IMR-90 (cell line): Measurements from ENCODE around the gene HSPG2. TPM values are rescaled to one million over a fixed set of nuclear protein-coding genes. Genes with fewer than 3 reads are reported as not detected.

Source experiments
- ATAC-seq: fragments of 200-7000 bp; cut with Tn5 transposase; 2 replicates; pipeline ENCODE4 v1.9.1; 2020; ENCODE audit warnings: low read depth, mild to moderate bottlenecking, moderate library complexity
- BruUV-seq: library from RNA; stranded (reverse); fragments of 400-500 nt; replicated peaks from 2 replicates; lab custom pipeline; 2021; lab: Mats Ljungman, UMichigan
- CTCF ChIA-PET: fragments of 300-600 bp; formaldehyde crosslinking; extraction: SDS; loops from one replicate; lab custom pipeline; 2021; ENCODE audit warnings: antibody characterized with exemption; lab: Yijun Ruan, JAX
- POLR2A ChIA-PET: fragments of 300-600 bp; sonication (Branson Sonifier 250); formaldehyde crosslinking; loops from one replicate; lab custom pipeline; 2022; ENCODE audit warnings: antibody characterized with exemption; ENCODE audit not compliant: unreplicated experiment; lab: Charles Lee
- DNase-seq: peaks from one replicate; pipeline ENCODE4 v3.0.0; 2013
- H2AFZ ChIP-seq: replicated peaks from 2 replicates; pipeline ENCODE3; 2013; ENCODE audit warnings: low read length, mild to moderate bottlenecking; ENCODE audit not compliant: poor library complexity
- H2AK5ac ChIP-seq: 2 replicates; pipeline ENCODE4 v1.6.1; 2013; ENCODE audit warnings: low read depth, low read length, inconsistent platforms
- H2AK9ac ChIP-seq: replicated peaks from 2 replicates; pipeline ENCODE3; 2013; ENCODE audit warnings: mild to moderate bottlenecking, low read depth, low read length, moderate library complexity; ENCODE audit not compliant: poor library complexity
- H2BK120ac ChIP-seq: 2 replicates; pipeline ENCODE4 v1.6.1; 2013; ENCODE audit warnings: low read depth, low read length, inconsistent platforms
- H2BK15ac ChIP-seq: 3 replicates; pipeline ENCODE4 v1.6.1; 2013; ENCODE audit warnings: low read depth, low read length, inconsistent platforms
- H2BK20ac ChIP-seq: 2 replicates; pipeline ENCODE4 v1.6.1; 2013; ENCODE audit warnings: low read depth, mild to moderate bottlenecking, inconsistent platforms, low read length, moderate library complexity
- H2BK5ac ChIP-seq: 2 replicates; pipeline ENCODE4 v1.6.1; 2013; ENCODE audit warnings: mild to moderate bottlenecking, low read depth, low read length, inconsistent platforms; ENCODE audit not compliant: poor library complexity, severe bottlenecking
- H3K14ac ChIP-seq: replicated peaks from 2 replicates; pipeline ENCODE4 v1.6.1; 2013; ENCODE audit warnings: low read depth, low read length, inconsistent platforms
- H3K18ac ChIP-seq: 2 replicates; pipeline ENCODE4 v1.6.1; 2013; ENCODE audit warnings: low read depth, low read length, control low read depth
- H3K23ac ChIP-seq: 2 replicates; pipeline ENCODE4 v1.6.1; 2013; ENCODE audit warnings: low read depth, low read length, inconsistent platforms
- H3K27ac ChIP-seq: 2 replicates; pipeline ENCODE4 v1.5.1; 2013; ENCODE audit warnings: mild to moderate bottlenecking, control low read depth, low read length; ENCODE audit not compliant: insufficient read depth
- H3K27me3 ChIP-seq: 2 replicates; pipeline ENCODE4 v1.6.1; 2013; ENCODE audit warnings: low read length; ENCODE audit not compliant: control insufficient read depth, insufficient read depth
- H3K36me3 ChIP-seq: 2 replicates; pipeline ENCODE4 v1.6.1; 2013; ENCODE audit warnings: low read length, mixed read lengths; ENCODE audit not compliant: control insufficient read depth, insufficient read depth
- H3K4ac ChIP-seq: 2 replicates; pipeline ENCODE4 v1.6.1; 2013; ENCODE audit warnings: low read depth, low read length, inconsistent platforms
- H3K4me1 ChIP-seq: 2 replicates; pipeline ENCODE4 v1.6.1; 2013; ENCODE audit warnings: low read length, mixed read lengths; ENCODE audit not compliant: control insufficient read depth, insufficient read depth
- H3K4me2 ChIP-seq: 2 replicates; pipeline ENCODE4 v1.6.1; 2013; ENCODE audit warnings: low read depth, mild to moderate bottlenecking, control low read depth, low read length, moderate library complexity
- H3K4me3 ChIP-seq: 2 replicates; pipeline ENCODE4 v1.5.1; 2013; ENCODE audit warnings: low read depth, mild to moderate bottlenecking, control low read depth, low read length, moderate library complexity; ENCODE audit not compliant: insufficient read depth
- H3K56ac ChIP-seq: 2 replicates; pipeline ENCODE4 v1.6.1; 2013; ENCODE audit warnings: low read length, inconsistent platforms; ENCODE audit not compliant: insufficient read depth; ENCODE audit errors: extremely low read depth
- H3K79me1 ChIP-seq, 2 experiments: 2 replicates each; pipeline ENCODE4 v1.6.1; 2013; ENCODE audit warnings: low read length in 2 of 2, inconsistent platforms in 1 of 2, low read depth in 1 of 2
- H3K9ac ChIP-seq: 2 replicates; pipeline ENCODE4 v1.6.1; 2013; ENCODE audit warnings: low read depth, low read length, control low read depth
- H3K9me1 ChIP-seq: 2 replicates; pipeline ENCODE4 v1.6.1; 2013; ENCODE audit warnings: low read length, inconsistent platforms; ENCODE audit not compliant: insufficient read depth
- H3K9me3 ChIP-seq: 2 replicates; pipeline ENCODE4 v1.6.1; 2013; ENCODE audit warnings: low read length; ENCODE audit not compliant: control insufficient read depth, insufficient read depth
- H4K20me1 ChIP-seq: 2 replicates; pipeline ENCODE4 v1.6.1; 2013; ENCODE audit warnings: low read length, inconsistent platforms; ENCODE audit not compliant: insufficient read depth
- H4K5ac ChIP-seq: 2 replicates; pipeline ENCODE4 v1.6.1; 2013; ENCODE audit warnings: mild to moderate bottlenecking, low read depth, low read length, control low read depth
- H4K8ac ChIP-seq, 2 experiments: 2 replicates each; pipeline ENCODE4 v1.6.1; 2013; ENCODE audit warnings: low read depth in 2 of 2, low read length in 2 of 2, control low read depth in 1 of 2, inconsistent platforms in 1 of 2
- H4K91ac ChIP-seq: 2 replicates; pipeline ENCODE4 v1.6.1; 2013; ENCODE audit warnings: low read depth, low read length, inconsistent platforms; ENCODE audit not compliant: insufficient read depth
- BHLHE40 ChIP-seq: fragments of 150-350 bp; IDR thresholded peaks from 2 replicates; pipeline ENCODE4 v1.6.1; 2016; ENCODE audit warnings: mild to moderate bottlenecking, low read depth, low read length
- CEBPB ChIP-seq: IDR thresholded peaks from 2 replicates; pipeline ENCODE4 v1.6.1; 2012; ENCODE audit warnings: low read depth, low read length, improper control_type of control experiment
- CHD1 ChIP-seq: IDR thresholded peaks from 2 replicates; pipeline ENCODE4 v1.6.1; 2012; ENCODE audit warnings: low read depth, low read length, improper control_type of control experiment
- FOS ChIP-seq: fragments of 150-350 bp; IDR thresholded peaks from 2 replicates; pipeline ENCODE4 v1.6.1; 2016; ENCODE audit warnings: low read depth, low read length
- MAFK ChIP-seq: IDR thresholded peaks from 2 replicates; pipeline ENCODE4 v1.6.1; 2012; ENCODE audit warnings: low read depth, low read length, improper control_type of control experiment
- MAZ ChIP-seq: IDR thresholded peaks from 2 replicates; pipeline ENCODE4 v1.6.1; 2012; ENCODE audit warnings: low read depth, mild to moderate bottlenecking, low read length, improper control_type of control experiment, moderate library complexity, borderline replicate concordance
- MXI1 ChIP-seq: IDR thresholded peaks from 2 replicates; pipeline ENCODE4 v1.6.1; 2012; ENCODE audit warnings: low read depth, mild to moderate bottlenecking, low read length, moderate library complexity, borderline replicate concordance
- NFE2L2 ChIP-seq: fragments of 150-350 bp; IDR thresholded peaks from 2 replicates; pipeline ENCODE4 v1.6.1; 2016; ENCODE audit warnings: low read depth, mild to moderate bottlenecking, low read length
- POLR2A ChIP-seq: IDR thresholded peaks from 2 replicates; pipeline ENCODE4 v1.6.1; 2012; ENCODE audit warnings: mild to moderate bottlenecking, low read depth, low read length
- RAD21 ChIP-seq: IDR thresholded peaks from 2 replicates; pipeline ENCODE4 v1.6.1; 2012; ENCODE audit warnings: low read length, improper control_type of control experiment
- RCOR1 ChIP-seq: IDR thresholded peaks from 2 replicates; pipeline ENCODE4 v1.6.1; 2012; ENCODE audit warnings: mild to moderate bottlenecking, low read length, improper control_type of control experiment; ENCODE audit not compliant: insufficient replicate concordance
- RFX5 ChIP-seq: IDR thresholded peaks from 2 replicates; pipeline ENCODE4 v1.8.0; 2012; ENCODE audit warnings: low read depth, mild to moderate bottlenecking, low read length, moderate library complexity
- SMC3 ChIP-seq: fragments of 150-350 bp; IDR thresholded peaks from 2 replicates; pipeline ENCODE4 v1.6.1; 2016; ENCODE audit warnings: low read depth, mild to moderate bottlenecking, antibody characterized with exemption, low read length, moderate library complexity
- USF2 ChIP-seq: fragments of 150-350 bp; IDR thresholded peaks from 2 replicates; pipeline ENCODE4 v1.6.1; 2017; ENCODE audit warnings: mild to moderate bottlenecking, antibody characterized with exemption, low read length, low read depth
- WGBS, 2 experiments: methylation state at CpG; one replicate each; pipeline versions ENCODE4 v1.1.5 to v1.1.7; 2013; ENCODE audit warnings: missing lambda C conversion rate in 2 of 2; ENCODE audit not compliant: insufficient read length in 1 of 2; ENCODE audit errors: extremely low coverage in 2 of 2; 5-methylcytosine and 5-hydroxymethylcytosine counted together
- dilution Hi-C: fragments of 300-500 bp; cut with HindIII; formaldehyde crosslinking; loops from one replicate; pipeline ENCODE4 v1.14.3; 2018; ENCODE audit warnings: low sequenced_read_pairs; ENCODE audit not compliant: unreplicated experiment
- in situ Hi-C: fragments of 300-500 bp; cut with MboI; formaldehyde crosslinking; loops from 3 replicates; pipeline ENCODE4 v1.14.3; 2019; ENCODE audit warnings: low sequenced_read_pairs, inconsistent platforms, mixed read lengths
- intact Hi-C: fragments of 100-400 bp; cut with micrococcal nuclease; formaldehyde crosslinking; loops from 2 replicates; pipeline ENCODE4 v1.10.0; 2022
- polyA plus RNA-seq, 3 experiments: library from polyadenylated mRNA; depleted of rRNA; stranded (reverse); fragments of >200 nt; gene quantifications; 2 replicates each; pipeline ENCODE4 v1.2.3, GENCODE V29; 2012; ENCODE audit warnings: low replicate concordance in 1 of 3
- total RNA-seq: library from RNA; depleted of rRNA; stranded (reverse); fragments of >200 nt; gene quantifications from 2 replicates; pipeline ENCODE4 v1.2.3, GENCODE V29; 2012
- TF ChIP-seq, protein P1 (sequence below): conservative IDR thresholded peaks from 2 replicates; pipeline ENCODE4 v1.5.1; 2012; ENCODE audit warnings: mild to moderate bottlenecking, low read depth, low read length, improper control_type of control experiment
- TF ChIP-seq, protein P2 (sequence below): fragments of 150-350 bp; IDR thresholded peaks from 2 replicates; pipeline ENCODE4 v1.6.1; 2016; ENCODE audit warnings: low read depth, mild to moderate bottlenecking, low read length, moderate library complexity, borderline replicate concordance

Gene HSPG2
- total and polyA plus RNA-seq, 2 of the 4 experiments (the other 2 are of a cell fraction): 15.8 to 94.0 TPM

GRCh38 chr1:21867451-21867996 lies 69.6 kb downstream of the HSPG2 start:
- H3K23ac ChIP-seq: no peak overlapping the region
- DNase-seq (no peak), ATAC-seq (no peak)
- intact Hi-C loops: loop anchor here (5.0 kb wide), 1 partner anchor 70 kb away; the partner anchor contains the start of gene HSPG2
- POLR2A ChIA-PET: no interaction called here
- H4K5ac ChIP-seq: no peak overlapping the region
- H3K9me1 ChIP-seq: peaks cover 20% of the 10 kb centered on the region
- no peak overlapping the region for H2BK120ac ChIP-seq
- H2AK5ac ChIP-seq: no peak overlapping the region
- BruUV-seq: no TSS peak
- no peak overlapping the region for H2BK20ac ChIP-seq
- H3K4me2 ChIP-seq: no peak overlapping the region
- no peak overlapping the region for H3K27ac ChIP-seq
- WGBS, 2 experiments: no CpG with 5 or more reads among the region's 5 CpGs
- peaks cover 55% of the 10 kb centered on the region for H3K36me3 ChIP-seq
- no peak overlapping the region for H2AFZ ChIP-seq
- no peak overlapping the region for H4K8ac ChIP-seq
- dilution Hi-C loops: no loop called here
- no peaks in the 10 kb centered on the region for H3K27me3 ChIP-seq
- H3K4ac ChIP-seq: no peak overlapping the region
- H3K79me1 ChIP-seq: peaks cover 4 to 36% of the 10 kb centered on the region in 2 experiments
- H2AK9ac ChIP-seq: no peak overlapping the region
- no peak overlapping the region for H4K91ac ChIP-seq
- in situ Hi-C loops: no loop called here
- no peak overlapping the region for H3K14ac ChIP-seq
- H3K4me3 ChIP-seq: no peak overlapping the region
- TF ChIP-seq CEBPB: no peak
- no peak for TF ChIP-seq SMC3
- no peak for TF ChIP-seq CHD1
- TF ChIP-seq FOS: no peak
- no peak for TF ChIP-seq POLR2A
- TF ChIP-seq RAD21: no peak
- no peak for TF ChIP-seq NFE2L2
- no peak for TF ChIP-seq RCOR1
- TF ChIP-seq MAFK: no peak
- TF ChIP-seq, protein P1, sequence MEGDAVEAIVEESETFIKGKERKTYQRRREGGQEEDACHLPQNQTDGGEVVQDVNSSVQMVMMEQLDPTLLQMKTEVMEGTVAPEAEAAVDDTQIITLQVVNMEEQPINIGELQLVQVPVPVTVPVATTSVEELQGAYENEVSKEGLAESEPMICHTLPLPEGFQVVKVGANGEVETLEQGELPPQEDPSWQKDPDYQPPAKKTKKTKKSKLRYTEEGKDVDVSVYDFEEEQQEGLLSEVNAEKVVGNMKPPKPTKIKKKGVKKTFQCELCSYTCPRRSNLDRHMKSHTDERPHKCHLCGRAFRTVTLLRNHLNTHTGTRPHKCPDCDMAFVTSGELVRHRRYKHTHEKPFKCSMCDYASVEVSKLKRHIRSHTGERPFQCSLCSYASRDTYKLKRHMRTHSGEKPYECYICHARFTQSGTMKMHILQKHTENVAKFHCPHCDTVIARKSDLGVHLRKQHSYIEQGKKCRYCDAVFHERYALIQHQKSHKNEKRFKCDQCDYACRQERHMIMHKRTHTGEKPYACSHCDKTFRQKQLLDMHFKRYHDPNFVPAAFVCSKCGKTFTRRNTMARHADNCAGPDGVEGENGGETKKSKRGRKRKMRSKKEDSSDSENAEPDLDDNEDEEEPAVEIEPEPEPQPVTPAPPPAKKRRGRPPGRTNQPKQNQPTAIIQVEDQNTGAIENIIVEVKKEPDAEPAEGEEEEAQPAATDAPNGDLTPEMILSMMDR: no peak
- TF ChIP-seq USF2: no peak
- TF ChIP-seq MXI1: no peak
- TF ChIP-seq RFX5: no peak
- TF ChIP-seq BHLHE40: no peak
- TF ChIP-seq, protein P2, sequence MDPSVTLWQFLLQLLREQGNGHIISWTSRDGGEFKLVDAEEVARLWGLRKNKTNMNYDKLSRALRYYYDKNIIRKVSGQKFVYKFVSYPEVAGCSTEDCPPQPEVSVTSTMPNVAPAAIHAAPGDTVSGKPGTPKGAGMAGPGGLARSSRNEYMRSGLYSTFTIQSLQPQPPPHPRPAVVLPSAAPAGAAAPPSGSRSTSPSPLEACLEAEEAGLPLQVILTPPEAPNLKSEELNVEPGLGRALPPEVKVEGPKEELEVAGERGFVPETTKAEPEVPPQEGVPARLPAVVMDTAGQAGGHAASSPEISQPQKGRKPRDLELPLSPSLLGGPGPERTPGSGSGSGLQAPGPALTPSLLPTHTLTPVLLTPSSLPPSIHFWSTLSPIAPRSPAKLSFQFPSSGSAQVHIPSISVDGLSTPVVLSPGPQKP: no peak
- TF ChIP-seq MAZ: no peak
- no peak overlapping the region for H3K9ac ChIP-seq
- no peak overlapping the region for H2BK15ac ChIP-seq
- no peak overlapping the region for H3K18ac ChIP-seq
- CTCF ChIA-PET: no interaction called here
- no peak overlapping the region for H2BK5ac ChIP-seq
- H4K20me1 ChIP-seq: peaks cover 21% of the 10 kb centered on the region
- peaks cover 11% of the 10 kb centered on the region for H3K4me1 ChIP-seq
- H3K9me3 ChIP-seq: no peaks in the 10 kb centered on the region
- H3K56ac ChIP-seq: no peak overlapping the region
